Naive thymus-derived CD4-positive, alpha-beta T cell (primary cell): ENCODE results near the gene HOXB7. TPM values are rescaled to one million over a fixed set of nuclear protein-coding genes. Genes with fewer than 3 reads are reported as not detected.

Source experiments
- ATAC-seq: fragments of 150-1000 bp; cut with Tn5 transposase; 2 replicates; pipeline ENCODE4 v1.10.0; 2021; ENCODE audit warnings: mild to moderate bottlenecking, moderate library complexity
- CTCF ChIA-PET: fragments of 350-600 bp; sonication (Branson Sonifier 250); formaldehyde crosslinking; loops from one replicate; lab custom pipeline; 2021; ENCODE audit warnings: antibody characterized with exemption; lab: Charles Lee
- POLR2A ChIA-PET: fragments of 350-600 bp; sonication (Branson Sonifier 250); formaldehyde crosslinking; loops from one replicate; lab custom pipeline; 2021; ENCODE audit warnings: antibody characterized with exemption, inconsistent platforms; lab: Charles Lee
- DNase-seq, 9 donors: peaks; one replicate each; pipeline versions ENCODE4 v3.0.0 to v3.0.0-alpha.2; 2020 to 2022; ENCODE audit warnings: mixed read lengths in 1 of 9
- H3K27ac ChIP-seq: one replicate; pipeline ENCODE4 v1.7.0; 2013; ENCODE audit warnings: mild to moderate bottlenecking, low read depth, low read length, moderate library complexity
- H3K27me3 ChIP-seq, 2 donors: one replicate each; pipeline ENCODE4 v1.7.0; 2013; ENCODE audit warnings: low read length in 2 of 2, mild to moderate bottlenecking in 2 of 2, moderate library complexity in 2 of 2; ENCODE audit not compliant: control insufficient read depth in 2 of 2, insufficient read depth in 2 of 2
- H3K36me3 ChIP-seq, 3 experiments: 1 replicate in 2 of 3; 2 replicates in 1 of 3; pipeline ENCODE4 v1.7.0; 2013; ENCODE audit warnings: low read length in 3 of 3, mild to moderate bottlenecking in 3 of 3, moderate library complexity in 1 of 3; ENCODE audit not compliant: insufficient read depth in 3 of 3, control insufficient read depth in 2 of 3
- H3K4me1 ChIP-seq, 2 donors: one replicate each; pipeline ENCODE4 v1.7.0; 2013; ENCODE audit warnings: low read length in 2 of 2, mild to moderate bottlenecking in 2 of 2, moderate library complexity in 1 of 2; ENCODE audit not compliant: control insufficient read depth in 2 of 2, insufficient read depth in 2 of 2
- H3K4me3 ChIP-seq: 2 replicates; pipeline ENCODE4 v1.7.0; 2013; ENCODE audit warnings: mild to moderate bottlenecking, low read length
- H3K9me3 ChIP-seq, 3 experiments: 1 replicate in 2 of 3; 2 replicates in 1 of 3; pipeline ENCODE4 v1.7.0; 2013; ENCODE audit warnings: low read length in 3 of 3; ENCODE audit not compliant: control insufficient read depth in 2 of 3
- H3K27ac Mint-ChIP-seq, 9 donors: one replicate each; pipeline ENCODE4 v1.8.0; 2020 to 2022; ENCODE audit warnings: mixed read lengths in 9 of 9, mild to moderate bottlenecking in 8 of 9, moderate library complexity in 5 of 9, inconsistent platforms in 2 of 9
- H3K27me3 Mint-ChIP-seq, 5 donors: one replicate each; pipeline ENCODE4 v1.8.0; 2021 to 2022; ENCODE audit warnings: mixed read lengths in 5 of 5, mild to moderate bottlenecking in 1 of 5
- H3K36me3 Mint-ChIP-seq, 5 donors: one replicate each; pipeline ENCODE4 v1.8.0; 2020 to 2022; ENCODE audit warnings: mixed read lengths in 5 of 5, mild to moderate bottlenecking in 3 of 5, inconsistent platforms in 1 of 5
- H3K4me1 Mint-ChIP-seq, 7 donors: one replicate each; pipeline ENCODE4 v1.8.0; 2020 to 2022; ENCODE audit warnings: mixed read lengths in 7 of 7, mild to moderate bottlenecking in 3 of 7, inconsistent platforms in 1 of 7
- H3K4me3 Mint-ChIP-seq, 10 donors: one replicate each; pipeline ENCODE4 v1.8.0; 2020 to 2022; ENCODE audit warnings: mild to moderate bottlenecking in 10 of 10, mixed read lengths in 10 of 10, moderate library complexity in 6 of 10, inconsistent platforms in 2 of 10
- H3K9me3 Mint-ChIP-seq, 11 donors: one replicate each; pipeline ENCODE4 v1.8.0; 2020 to 2022; ENCODE audit warnings: mixed read lengths in 11 of 11, mild to moderate bottlenecking in 4 of 11, inconsistent platforms in 1 of 11, moderate library complexity in 1 of 11
- intact Hi-C, 2 donors: fragments of 100-400 bp; cut with micrococcal nuclease; formaldehyde crosslinking; loops; one replicate each; pipeline ENCODE4 v1.15.1; 2023
- polyA plus RNA-seq, 2 donors: library from polyadenylated mRNA; unstranded; fragments of 300-500 nt; fragmentation: Illumina TruSeq; gene quantifications; one replicate each; pipeline ENCODE4 v1.2.3, GENCODE V29; 2021
- total RNA-seq, 6 experiments: library from RNA in 5 of 6; stranded (reverse) in 5 of 6; gene quantifications; 1 replicate in 5 of 6; 2 replicates in 1 of 6; pipeline ENCODE4 v1.2.3 and lab custom pipeline; 2021 to 2026

Gene HOXB7
- total and polyA plus RNA-seq, 7 experiments from 2014 or later = 0.31 TPM; not detected in 6

DNA sequence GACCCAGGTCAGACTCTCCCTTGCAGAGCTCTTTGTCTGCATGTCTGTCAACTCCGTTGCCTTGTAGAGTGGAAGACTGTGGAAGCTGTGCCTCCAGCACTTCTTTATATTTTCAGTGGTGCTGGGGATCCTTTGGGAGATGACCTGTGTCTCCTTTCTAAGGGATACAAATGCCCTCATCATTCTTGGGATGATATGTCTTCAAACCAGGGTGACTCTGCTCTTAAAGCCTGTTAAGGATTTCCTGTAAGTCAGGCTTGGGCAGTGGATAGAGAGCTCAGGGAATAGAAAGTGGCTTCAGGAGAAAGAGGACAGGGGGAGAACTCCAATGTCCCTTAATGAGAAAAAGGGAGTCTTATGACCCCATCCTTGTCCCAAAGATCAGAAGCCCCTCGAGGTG, 22.3 kb downstream of the HOXB7 start:
- peak overlapping the region in 2 of 9 donors; percentile 46 to 59 for H3K27ac Mint-ChIP-seq
- Histone ChIP-seq H3K9me3 (no peaks in the 10 kb centered on the region), H3K27me3 (peaks cover 8 to 37% of the 10 kb centered on the region in 2 donors), H3K36me3 (no peaks in the 10 kb centered on the region), H3K27ac (no peak overlapping the region), H3K4me1 (peaks cover 20 to 23% of the 10 kb centered on the region in 2 donors), H3K4me3 (no peak overlapping the region)
- peaks cover 90 to 99% (median 95%) of the 10 kb centered on the region in 5 donors for H3K27me3 Mint-ChIP-seq
- H3K4me3 Mint-ChIP-seq = peak overlapping the region in 1 of 10 donors; percentile 8
- no peak for ATAC-seq
- POLR2A ChIA-PET = interaction anchor here (1.1 to 1.4 kb wide), 2 partner anchors 14 to 242 kb away, joined by 3 to 5 read pairs; no protein-coding TSS in a partner anchor
- intact Hi-C loops = no loop called here
- H3K9me3 Mint-ChIP-seq = no peaks in the 10 kb centered on the region
- H3K4me1 Mint-ChIP-seq = peaks cover 27 to 68% (median 37%) of the 10 kb centered on the region in 7 donors
- CTCF ChIA-PET = interaction anchor here (0.8 to 3.0 kb wide), 10 partner anchors 75 to 470 kb away, joined by 3 to 10 read pairs (median 3); no protein-coding TSS in a partner anchor
- H3K36me3 Mint-ChIP-seq = peaks cover 0 to 10% (median 0%) of the 10 kb centered on the region in 5 donors
- no peak for DNase-seq

DNA sequence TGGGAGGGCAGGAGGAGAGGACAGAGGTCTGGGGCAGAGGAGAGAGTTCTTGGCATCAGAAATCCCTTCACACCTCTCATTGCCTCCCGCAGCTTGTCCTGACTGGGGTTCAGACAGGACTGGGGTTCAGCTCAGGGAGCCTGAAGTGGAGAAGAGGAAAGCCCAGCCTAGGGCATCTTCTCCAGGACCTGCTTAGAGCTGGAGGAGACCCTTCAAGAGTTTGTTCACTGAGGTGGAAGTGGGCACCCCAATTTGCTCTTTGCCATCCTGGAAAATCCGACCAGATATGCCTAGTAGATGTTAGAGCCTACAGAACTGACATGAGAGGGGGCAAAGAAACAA, 22.8 kb downstream of the HOXB7 start:
- ChIA-PET CTCF (interaction anchor here (0.6 to 3.0 kb wide), 11 partner anchors 84 to 1487 kb away, joined by 3 to 10 read pairs (median 4); no protein-coding TSS in a partner anchor), POLR2A (interaction anchor here (1.0 to 1.2 kb wide), 3 partner anchors 76 to 344 kb away, joined by 3 read pairs; no protein-coding TSS in a partner anchor)
- intact Hi-C loops = no loop called here
- no peak for DNase-seq
- Histone ChIP-seq H3K27me3 (peaks cover 8 to 35% of the 10 kb centered on the region in 2 donors), H3K36me3 (no peaks in the 10 kb centered on the region), H3K9me3 (no peaks in the 10 kb centered on the region), H3K4me1 (peaks cover 15 to 21% of the 10 kb centered on the region in 2 donors), H3K4me3 (no peak overlapping the region), H3K27ac (no peak overlapping the region)
- no peak for ATAC-seq
- no peaks in the 10 kb centered on the region for H3K9me3 Mint-ChIP-seq
- peaks cover 90 to 99% (median 95%) of the 10 kb centered on the region in 5 donors for H3K27me3 Mint-ChIP-seq
- peaks cover 0 to 12% (median 0%) of the 10 kb centered on the region in 5 donors for H3K36me3 Mint-ChIP-seq
- H3K4me1 Mint-ChIP-seq = peaks cover 23 to 66% (median 32%) of the 10 kb centered on the region in 7 donors
- H3K4me3 Mint-ChIP-seq = no peak overlapping the region
- H3K27ac Mint-ChIP-seq = peak overlapping the region in 1 of 9 donors; percentile 6

DNA sequence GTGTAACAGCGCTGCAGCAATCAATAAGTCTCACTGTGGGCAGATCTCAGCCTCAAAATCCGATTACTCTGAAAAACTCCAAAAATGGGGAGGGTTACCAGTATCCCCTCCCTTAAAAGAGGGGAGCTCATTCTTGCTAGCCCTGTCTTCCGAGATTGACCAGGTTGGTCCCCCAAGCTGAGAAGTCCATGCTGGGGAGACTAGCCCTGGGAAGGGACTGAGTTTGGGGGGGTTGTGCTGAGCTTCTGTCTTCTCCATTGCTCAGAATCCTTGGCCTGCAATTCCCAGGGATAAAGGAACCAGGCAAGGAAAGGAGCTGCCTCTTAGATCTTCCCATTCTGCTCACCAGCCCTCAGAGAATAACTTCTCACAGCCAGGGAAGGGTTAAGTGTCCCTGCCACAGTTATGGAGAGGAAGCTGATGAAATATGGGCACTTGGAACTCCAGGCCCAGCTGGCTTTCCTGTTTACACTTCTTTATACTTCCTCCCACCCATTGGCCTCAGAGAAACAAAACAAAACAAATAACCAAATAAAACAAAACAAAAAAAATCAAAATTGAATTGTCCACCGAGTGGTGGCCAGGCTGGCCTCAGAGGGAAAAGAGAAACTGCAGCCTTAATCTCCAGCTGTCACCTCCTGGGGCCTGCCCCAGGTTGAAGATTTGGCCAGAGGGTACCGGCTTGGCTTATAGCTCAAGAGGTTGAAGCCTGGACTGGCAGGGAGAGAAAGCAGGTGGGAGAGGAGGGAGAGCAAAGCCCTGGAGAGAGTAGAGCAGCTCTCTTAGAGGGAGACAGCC, 23.3 kb downstream of the HOXB7 start:
- peaks cover 0 to 13% (median 0%) of the 10 kb centered on the region in 5 donors for H3K36me3 Mint-ChIP-seq
- ATAC-seq = no peak
- ChIA-PET POLR2A (interaction anchor here (0.6 to 1.2 kb wide), 4 partner anchors 76 to 343 kb away, joined by 3 to 4 read pairs (median 3); no protein-coding TSS in a partner anchor), CTCF (interaction anchor here (0.6 to 3.0 kb wide), 11 partner anchors 83 to 1487 kb away, joined by 3 to 10 read pairs (median 3); no protein-coding TSS in a partner anchor)
- no peak overlapping the region for H3K27ac ChIP-seq
- H3K27ac Mint-ChIP-seq = peak overlapping the region in 2 of 9 donors; percentile 6 to 28
- intact Hi-C loops = no loop called here
- no peak for DNase-seq
- no peak overlapping the region for H3K4me3 ChIP-seq
- H3K9me3 Mint-ChIP-seq = no peaks in the 10 kb centered on the region
- H3K9me3 ChIP-seq = no peaks in the 10 kb centered on the region
- H3K27me3 ChIP-seq = peaks cover 8 to 35% of the 10 kb centered on the region in 2 donors
- H3K4me1 ChIP-seq = peaks cover 9 to 18% of the 10 kb centered on the region in 2 donors
- peak overlapping the region in 4 of 10 donors; percentile 4 to 36 (median 29) for H3K4me3 Mint-ChIP-seq
- H3K27me3 Mint-ChIP-seq = peaks cover 90 to 99% (median 95%) of the 10 kb centered on the region in 5 donors
- no peaks in the 10 kb centered on the region for H3K36me3 ChIP-seq
- H3K4me1 Mint-ChIP-seq = peaks cover 17 to 66% (median 32%) of the 10 kb centered on the region in 7 donors

GRCh38 chr17:48586355-48587258, 24.2 kb downstream of the HOXB7 start:
- H3K4me1 ChIP-seq = peaks cover 9 to 25% of the 10 kb centered on the region in 2 donors
- no peaks in the 10 kb centered on the region for H3K9me3 Mint-ChIP-seq
- intact Hi-C loops = no loop called here
- peaks cover 88 to 97% (median 95%) of the 10 kb centered on the region in 5 donors for H3K27me3 Mint-ChIP-seq
- peak overlapping the region; percentile 81 to 97 (median 91) for H3K4me3 Mint-ChIP-seq
- ATAC-seq = no peak
- H3K27ac ChIP-seq = no peak overlapping the region
- H3K9me3 ChIP-seq = no peaks in the 10 kb centered on the region
- peaks cover 0 to 13% (median 0%) of the 10 kb centered on the region in 5 donors for H3K36me3 Mint-ChIP-seq
- POLR2A ChIA-PET = interaction anchor here (0.6 to 1.2 kb wide), 2 partner anchors 75 to 251 kb away, joined by 3 to 4 read pairs; no protein-coding TSS in a partner anchor
- peaks cover 8 to 37% of the 10 kb centered on the region in 2 donors for H3K27me3 ChIP-seq
- CTCF ChIA-PET = interaction anchor here (0.6 to 3.0 kb wide), 7 partner anchors 92 to 445 kb away, joined by 3 to 10 read pairs (median 4); no protein-coding TSS in a partner anchor
- DNase-seq = no peak
- no peaks in the 10 kb centered on the region for H3K36me3 ChIP-seq
- peak overlapping the region; percentile 60 for H3K4me3 ChIP-seq
- peak overlapping the region in 1 of 9 donors; percentile 52 for H3K27ac Mint-ChIP-seq
- peaks cover 17 to 70% (median 31%) of the 10 kb centered on the region in 7 donors for H3K4me1 Mint-ChIP-seq

DNA sequence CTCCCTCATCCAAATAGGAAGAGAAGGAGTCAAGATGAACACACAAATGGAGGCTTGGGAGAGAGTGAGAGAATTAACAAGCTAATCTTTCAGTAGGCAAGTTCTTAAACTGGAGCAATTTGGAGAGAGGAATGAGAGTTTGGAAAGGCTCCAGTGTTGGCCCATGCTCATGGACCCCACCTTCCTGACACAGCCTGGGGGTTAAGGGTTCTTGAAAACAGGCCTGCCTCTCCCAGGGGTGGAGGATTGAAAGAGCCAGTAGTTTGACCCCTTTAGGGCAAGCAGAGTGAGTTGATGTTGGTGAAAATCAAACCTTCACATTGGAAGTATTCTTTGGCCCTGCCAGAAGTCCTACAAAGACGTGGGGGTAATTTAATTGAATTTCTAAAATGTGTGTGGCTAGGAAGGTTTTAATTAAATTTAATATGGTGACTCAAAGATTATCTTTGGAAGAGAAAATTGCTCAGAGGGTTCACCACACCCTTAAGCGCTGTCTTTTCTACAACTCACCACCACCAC, 26.5 kb downstream of the HOXB7 start:
- Histone ChIP-seq H3K27ac (no peak overlapping the region), H3K27me3 (peaks cover 14 to 54% of the 10 kb centered on the region in 2 donors), H3K36me3 (no peaks in the 10 kb centered on the region), H3K4me3 (no peak overlapping the region), H3K4me1 (peaks cover 9 to 26% of the 10 kb centered on the region in 2 donors), H3K9me3 (no peaks in the 10 kb centered on the region)
- POLR2A ChIA-PET = interaction anchor here (0.9 to 2.6 kb wide), 2 partner anchors 36 to 42 kb away, joined by 4 to 20 read pairs; no protein-coding TSS in a partner anchor
- DNase-seq (no peak), ATAC-seq (no peak)
- Mint-ChIP-seq H3K9me3 (peaks cover 0 to 3% (median 0%) of the 10 kb centered on the region in 11 donors), H3K4me3 (peak overlapping the region in 7 of 10 donors; percentile 16 to 96 (median 84)), H3K4me1 (peaks cover 21 to 81% (median 51%) of the 10 kb centered on the region in 7 donors), H3K36me3 (peaks cover 0 to 16% (median 0%) of the 10 kb centered on the region in 5 donors), H3K27ac (peak overlapping the region in 1 of 9 donors; percentile 32), H3K27me3 (peaks cover 90 to 97% (median 96%) of the 10 kb centered on the region in 5 donors)
- intact Hi-C loops = no loop called here
- CTCF ChIA-PET = interaction anchor here (0.6 to 1.5 kb wide), 4 partner anchors 9 to 232 kb away, joined by 3 to 5 read pairs (median 4); partner anchors contain the start of gene HOXB5
